GM12878 (cell line): ENCODE results near the gene ARL3. TPM values are rescaled to one million over a fixed set of nuclear protein-coding genes. Genes with fewer than 3 reads are reported as not detected.

Experiments used
- ATAC-seq: fragments of 200-7000 bp; cut with Tn5 transposase; 3 replicates; pipeline ENCODE4 v1.9.1; 2020; ENCODE audit warnings: mild to moderate bottlenecking, moderate library complexity
- BruUV-seq: library from RNA; stranded (reverse); fragments of 400-500 nt; replicated peaks from 2 replicates; lab custom pipeline; 2021; lab: Mats Ljungman, UMichigan
- CTCF ChIA-PET: fragments of 300-600 bp; sonication (Branson Sonifier 250); formaldehyde crosslinking; extraction: SDS; loops from one replicate; lab custom pipeline; 2021; ENCODE audit warnings: inconsistent platforms; lab: Yijun Ruan, JAX
- POLR2A ChIA-PET: fragments of 350-600 bp; formaldehyde crosslinking; extraction: SDS; loops from one replicate; lab custom pipeline; 2021; ENCODE audit warnings: inconsistent platforms; lab: Charles Lee
- RAD21 ChIA-PET: fragments of 300-600 bp; sonication (Branson Sonifier 250); formaldehyde crosslinking; loops from one replicate; lab custom pipeline; 2023; ENCODE audit warnings: antibody characterized with exemption; ENCODE audit not compliant: unreplicated experiment; lab: Charles Lee
- SMC1A ChIA-PET: fragments of 300-600 bp; sonication (Branson Sonifier 250); formaldehyde crosslinking; loops from one replicate; lab custom pipeline; 2023; ENCODE audit not compliant: unreplicated experiment, uncharacterized antibody; lab: Charles Lee
- DNase-seq: peaks from one replicate; pipeline ENCODE4 v3.0.0-alpha.2; 2011; ENCODE audit warnings: low read depth, low spot score
- FAIRE-seq: peaks from 3 replicates; lab custom pipeline; 2011; peaks lifted over from hg19 to GRCh38; lab: Jason Lieb, UNC
- H2AFZ ChIP-seq: 2 replicates; pipeline ENCODE4 v1.6.0; 2011; ENCODE audit warnings: low read depth, low read length, control low read depth; ENCODE audit not compliant: control insufficient read depth
- H3K27ac ChIP-seq: 2 replicates; pipeline ENCODE4 v1.5.1; 2011; ENCODE audit warnings: control low read depth; ENCODE audit not compliant: control insufficient read depth, insufficient read depth
- H3K27me3 ChIP-seq, 2 experiments: replicated peaks in 1 of 2; 2 replicates each; pipeline versions ENCODE4 v1.6.0 to v1.6.1; 2011; ENCODE audit warnings: low read length in 1 of 2; ENCODE audit not compliant: control insufficient read depth in 2 of 2, insufficient read depth in 2 of 2
- H3K36me3 ChIP-seq, 2 experiments: 2 replicates each; pipeline ENCODE4 v1.5.1; 2011; ENCODE audit warnings: low read length in 1 of 2; ENCODE audit not compliant: control insufficient read depth in 2 of 2, insufficient read depth in 2 of 2
- H3K4me1 ChIP-seq: 2 replicates; pipeline ENCODE4 v1.6.1; 2011; ENCODE audit warnings: mild to moderate bottlenecking, low read length, moderate library complexity, mixed read lengths; ENCODE audit not compliant: control insufficient read depth, insufficient read depth
- H3K4me2 ChIP-seq: 2 replicates; pipeline ENCODE4 v1.6.0; 2011; ENCODE audit warnings: control low read depth; ENCODE audit not compliant: control insufficient read depth, insufficient read depth
- H3K4me3 ChIP-seq: fragments of 200-600 bp; sonication (generic); 2 replicates; pipeline ENCODE4 v1.5.1; 2016
- H3K79me2 ChIP-seq: 2 replicates; pipeline ENCODE4 v1.6.0; 2011; ENCODE audit warnings: low read length; ENCODE audit not compliant: control insufficient read depth, insufficient read depth
- H3K9ac ChIP-seq: 2 replicates; pipeline ENCODE4 v1.8.0; 2011; ENCODE audit warnings: low read length, control low read depth, mixed read lengths; ENCODE audit not compliant: control insufficient read depth, insufficient read depth
- H3K9me3 ChIP-seq: replicated peaks from 3 replicates; pipeline ENCODE4 v1.5.1; 2011; ENCODE audit warnings: mild to moderate bottlenecking, low read length; ENCODE audit not compliant: control insufficient read depth, insufficient read depth
- H4K20me1 ChIP-seq: 2 replicates; pipeline ENCODE4 v1.6.0; 2011; ENCODE audit not compliant: control insufficient read depth, insufficient read depth
- E2F8 ChIP-seq: fragments of 450-650 bp; IDR thresholded peaks from 2 replicates; pipeline ENCODE4 v1.6.1; 2018; ENCODE audit warnings: mild to moderate bottlenecking, low read depth, moderate library complexity; ENCODE audit not compliant: partially characterized antibody
- KAT2A ChIP-seq: conservative IDR thresholded peaks from 2 replicates; pipeline ENCODE4 v1.6.1; 2011; ENCODE audit warnings: low read depth, low read length; ENCODE audit not compliant: control insufficient read depth
- MEF2B ChIP-seq: fragments of 450-650 bp; IDR thresholded peaks from 2 replicates; pipeline ENCODE4 v1.6.1; 2018; ENCODE audit warnings: mild to moderate bottlenecking, moderate library complexity; ENCODE audit not compliant: partially characterized antibody, poor library complexity, severe bottlenecking
- MTA3 ChIP-seq: IDR thresholded peaks from 2 replicates; pipeline ENCODE4 v1.6.1; 2012; ENCODE audit warnings: low read length, inconsistent platforms, borderline replicate concordance
- NFXL1 ChIP-seq: fragments of 450-650 bp; IDR thresholded peaks from 2 replicates; pipeline ENCODE4 v1.6.1; 2017; ENCODE audit warnings: antibody characterized with exemption, mild to moderate bottlenecking, borderline replicate concordance
- NR2C2 ChIP-seq: IDR thresholded peaks from 2 replicates; pipeline ENCODE4 v1.6.1; 2011; ENCODE audit warnings: borderline replicate concordance, low read depth; ENCODE audit not compliant: control insufficient read depth, insufficient read length
- WGBS: methylation state at CpG from one replicate; pipeline ENCODE4 v1.1.6; 2016; ENCODE audit warnings: low lambda C conversion rate; ENCODE audit not compliant: insufficient replicate concordance, insufficient coverage; ENCODE audit errors: missing lambda C conversion rate; 5-methylcytosine and 5-hydroxymethylcytosine counted together
- in situ Hi-C: fragments of 300-500 bp; cut with MboI; formaldehyde crosslinking; loops from 9 replicates; pipeline ENCODE4 v1.14.3; 2018; ENCODE audit warnings: mixed read lengths
- intact Hi-C: fragments of 100-400 bp; cut with micrococcal nuclease; formaldehyde crosslinking; loops from one replicate; pipeline ENCODE4 v1.14.2; 2022; ENCODE audit not compliant: unreplicated experiment
- polyA plus RNA-seq, 11 experiments: library from polyadenylated mRNA; depleted of rRNA in 4 of 11; unstranded in 6 of 11; stranded (reverse) in 5 of 11; fragments of >200 nt; fragmentation: Nextera tagmentation in 4 of 11; fragmentation: Illumina TruSeq in 1 of 11; extraction: Ambion mirVana in 4 of 11; extraction: Trizol in 1 of 11; gene quantifications; 1 replicate in 1 of 11; 2 replicates in 10 of 11; pipeline versions ENCODE4 v1.2.1 to v1.2.3, GENCODE V29; 2011 to 2016; ENCODE audit warnings: inconsistent platforms in 2 of 11, missing spikeins in 2 of 11, low read depth in 1 of 11
- total RNA-seq, 4 experiments: library from RNA; depleted of rRNA in 3 of 4; stranded (reverse); fragments of >200 nt in 3 of 4; fragmentation: Illumina TruSeq in 1 of 4; extraction: Trizol in 1 of 4; gene quantifications; 2 replicates each; pipeline versions ENCODE4 v1.2.1 to v1.2.3, GENCODE V29; 2013 to 2021
- TF ChIP-seq, protein P1 (sequence below): IDR thresholded peaks from 2 replicates; pipeline ENCODE4 v1.6.1; 2012; ENCODE audit warnings: low read length, inconsistent platforms

The ARL3 gene
- total and polyA plus RNA-seq, 10 of the 15 experiments (the other 5 are each of a cell fraction or from before 2014, with no cell fraction given), result 4.9 to 26.1 (median 11.0) TPM

GRCh38 chr10:102729029-102730026 lies 15.1 kb upstream of the ARL3 start (continued):
- TF ChIP-seq E2F8, result no peak

- RAD21 ChIA-PET, result interaction anchor here (1.0 to 2.4 kb wide), 2 partner anchors 12 to 174 kb away, joined by 5 to 10 read pairs; no protein-coding TSS in a partner anchor
- peaks cover 6 to 16% of the 10 kb centered on the region in 2 experiments; a peak in 3 of 4 replicates for H3K36me3 ChIP-seq
- H3K4me3 ChIP-seq, result no peak overlapping the region
- H3K27ac ChIP-seq, result no peak overlapping the region
- FAIRE-seq, result no peak
- ATAC-seq, result no peak
- in situ Hi-C loops, result loop anchor here (5.0 kb wide), 1 partner anchor 175 kb away; no protein-coding TSS in a partner anchor
- CTCF ChIA-PET, result interaction anchor here (0.6 to 2.9 kb wide), 11 partner anchors 11 to 260 kb away, joined by 3 to 13 read pairs (median 4); partner anchors contain the start of genes ARL3 and SFXN2
- no peak overlapping the region for H2AFZ ChIP-seq
- POLR2A ChIA-PET, result interaction anchor here (0.5 to 1.9 kb wide), 4 partner anchors 11 to 530 kb away, joined by 3 to 5 read pairs (median 4); no protein-coding TSS in a partner anchor
- H3K27me3 ChIP-seq, result no peaks in the 10 kb centered on the region
- no peak overlapping the region for H3K9ac ChIP-seq
- no peak for TF ChIP-seq NFXL1
- TF ChIP-seq MEF2B, result no peak
- no peak for TF ChIP-seq MTA3
- no peak for TF ChIP-seq KAT2A
- TF ChIP-seq, protein P1, sequence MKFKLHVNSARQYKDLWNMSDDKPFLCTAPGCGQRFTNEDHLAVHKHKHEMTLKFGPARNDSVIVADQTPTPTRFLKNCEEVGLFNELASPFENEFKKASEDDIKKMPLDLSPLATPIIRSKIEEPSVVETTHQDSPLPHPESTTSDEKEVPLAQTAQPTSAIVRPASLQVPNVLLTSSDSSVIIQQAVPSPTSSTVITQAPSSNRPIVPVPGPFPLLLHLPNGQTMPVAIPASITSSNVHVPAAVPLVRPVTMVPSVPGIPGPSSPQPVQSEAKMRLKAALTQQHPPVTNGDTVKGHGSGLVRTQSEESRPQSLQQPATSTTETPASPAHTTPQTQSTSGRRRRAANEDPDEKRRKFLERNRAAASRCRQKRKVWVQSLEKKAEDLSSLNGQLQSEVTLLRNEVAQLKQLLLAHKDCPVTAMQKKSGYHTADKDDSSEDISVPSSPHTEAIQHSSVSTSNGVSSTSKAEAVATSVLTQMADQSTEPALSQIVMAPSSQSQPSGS, result no peak
- TF ChIP-seq NR2C2, result no peak
- no peak for DNase-seq
- intact Hi-C loops, result loop anchor here (5.0 to 10.0 kb wide), 2 partner anchors 110 to 338 kb away; partner anchors contain the start of gene CYP17A1
- no peaks in the 10 kb centered on the region for H3K9me3 ChIP-seq
- no TSS peak for BruUV-seq
- WGBS, result 81% methylated on average over 13 of the region's 13 CpGs
- no peak overlapping the region for H3K4me2 ChIP-seq
- H4K20me1 ChIP-seq, result no peaks in the 10 kb centered on the region
- H3K79me2 ChIP-seq, result no peaks in the 10 kb centered on the region
- H3K4me1 ChIP-seq, result no peaks in the 10 kb centered on the region
- SMC1A ChIA-PET, result interaction anchor here (0.5 to 2.4 kb wide), 4 partner anchors 12 to 175 kb away, joined by 3 to 13 read pairs (median 3); partner anchors contain the start of genes ARL3 and SFXN2
Observed at GRCh38 chr10:102727037-102727818, 13.0 kb upstream of the ARL3 start.
